Measurements from ENCODE around the gene JMJD6. TPM values are rescaled to one million over a fixed set of nuclear protein-coding genes. Genes with fewer than 3 reads are reported as not detected.

The JMJD6 gene
- total RNA-seq, 1 experiment from 2014 or later = 60.0 TPM

- Histone ChIP-seq H3K9me3 (ENCODE audit: control insufficient read depth, insufficient read depth, low read depth, low read length) (no peaks in the 10 kb centered on the region), H3K27me3 (ENCODE audit: control insufficient read depth, insufficient read depth, low read length) (no peaks in the 10 kb centered on the region), H3K4me3 (ENCODE audit: low read depth in 2 of 2, low read length in 2 of 2) (peak overlapping the region; percentile 6 to 45), H3K4me1 (ENCODE audit: control insufficient read depth, insufficient read depth, low read length) (peaks cover 22% of the 10 kb centered on the region), H3K36me3 (ENCODE audit: control insufficient read depth, insufficient read depth, low read length) (no peaks in the 10 kb centered on the region), H3K27ac (ENCODE audit: low read length) (peak overlapping the region; percentile 5; the same call in 1 of the 2 replicates)
- ChIA-PET CTCF (interaction anchor here (0.5 to 0.7 kb wide), 3 partner anchors 16 to 71 kb away, joined by 3 to 7 read pairs (median 3); partner anchors contain the start of gene MXRA7), POLR2A (interaction anchor here (0.7 kb wide), 1 partner anchor 9 kb away, joined by 7 read pairs; no protein-coding TSS in a partner anchor)
- peak; percentile 72 for ATAC-seq
- BruUV-seq (replicated peaks) = no TSS peak
- TF ChIP-seq, protein P1, sequence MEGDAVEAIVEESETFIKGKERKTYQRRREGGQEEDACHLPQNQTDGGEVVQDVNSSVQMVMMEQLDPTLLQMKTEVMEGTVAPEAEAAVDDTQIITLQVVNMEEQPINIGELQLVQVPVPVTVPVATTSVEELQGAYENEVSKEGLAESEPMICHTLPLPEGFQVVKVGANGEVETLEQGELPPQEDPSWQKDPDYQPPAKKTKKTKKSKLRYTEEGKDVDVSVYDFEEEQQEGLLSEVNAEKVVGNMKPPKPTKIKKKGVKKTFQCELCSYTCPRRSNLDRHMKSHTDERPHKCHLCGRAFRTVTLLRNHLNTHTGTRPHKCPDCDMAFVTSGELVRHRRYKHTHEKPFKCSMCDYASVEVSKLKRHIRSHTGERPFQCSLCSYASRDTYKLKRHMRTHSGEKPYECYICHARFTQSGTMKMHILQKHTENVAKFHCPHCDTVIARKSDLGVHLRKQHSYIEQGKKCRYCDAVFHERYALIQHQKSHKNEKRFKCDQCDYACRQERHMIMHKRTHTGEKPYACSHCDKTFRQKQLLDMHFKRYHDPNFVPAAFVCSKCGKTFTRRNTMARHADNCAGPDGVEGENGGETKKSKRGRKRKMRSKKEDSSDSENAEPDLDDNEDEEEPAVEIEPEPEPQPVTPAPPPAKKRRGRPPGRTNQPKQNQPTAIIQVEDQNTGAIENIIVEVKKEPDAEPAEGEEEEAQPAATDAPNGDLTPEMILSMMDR (IDR thresholded peaks at IDR 0.05) = no peak
- TF ChIP-seq REST (IDR thresholded peaks at IDR 0.05; ENCODE audit: insufficient read depth in 1 of 2, low read depth in 2 of 2, low read length in 1 of 2) (no peak), SIN3A (IDR thresholded peaks at IDR 0.05; ENCODE audit: borderline replicate concordance, insufficient read depth, low read depth, low read length) (no peak), POLR2AphosphoS5 (IDR thresholded peaks at IDR 0.05; ENCODE audit: low read depth, low read length) (no peak)
- in situ Hi-C loops (cut with HindIII; ENCODE audit: low pct_unique_long_range_greater_than_20kb, low sequenced_read_pairs) = no loop called here
- intact Hi-C loops (cut with micrococcal nuclease; ENCODE audit: unreplicated experiment) = no loop called here
- DNase-seq (ENCODE audit: low read depth, low spot score) = no peak
Measured at GRCh38 chr17:76695059-76695831, 31.2 kb downstream of the JMJD6 start.

GRCh38 chr17:76691379-76692191 lies 34.8 kb downstream of the JMJD6 start:
- TF ChIP-seq SIN3A (IDR thresholded peaks at IDR 0.05; ENCODE audit: borderline replicate concordance, insufficient read depth, low read depth, low read length) = no peak
- TF ChIP-seq TCF7L2 (IDR thresholded peaks at IDR 0.05; ENCODE audit: low read depth, low read length) = no peak
- TF ChIP-seq POLR2AphosphoS5 (IDR thresholded peaks at IDR 0.05; ENCODE audit: low read depth, low read length) = no peak
- TF ChIP-seq, protein P1 (IDR thresholded peaks at IDR 0.05) = no peak
- no peak for DNase-seq (ENCODE audit: low read depth, low spot score)
- POLR2A ChIA-PET = no interaction called here
- BruUV-seq (replicated peaks) = no TSS peak
- H3K36me3 ChIP-seq (ENCODE audit: control insufficient read depth, insufficient read depth, low read length) = no peaks in the 10 kb centered on the region
- in situ Hi-C loops (cut with HindIII; ENCODE audit: low pct_unique_long_range_greater_than_20kb, low sequenced_read_pairs) (no loop called here), intact Hi-C loops (cut with micrococcal nuclease; ENCODE audit: unreplicated experiment) (no loop called here)
- H3K4me3 ChIP-seq (ENCODE audit: low read depth in 2 of 2, low read length in 2 of 2) = no peak overlapping the region
- ATAC-seq = no peak
- no peak overlapping the region for H3K27ac ChIP-seq (ENCODE audit: low read length)
- H3K27me3 ChIP-seq (ENCODE audit: control insufficient read depth, insufficient read depth, low read length) = no peaks in the 10 kb centered on the region
- H3K9me3 ChIP-seq (ENCODE audit: control insufficient read depth, insufficient read depth, low read depth, low read length) = no peaks in the 10 kb centered on the region
- peaks cover 26% of the 10 kb centered on the region for H3K4me1 ChIP-seq (ENCODE audit: control insufficient read depth, insufficient read depth, low read length)
- CTCF ChIA-PET = no interaction called here
